ENCODE data around the gene HBB.

The HBB gene

DNA sequence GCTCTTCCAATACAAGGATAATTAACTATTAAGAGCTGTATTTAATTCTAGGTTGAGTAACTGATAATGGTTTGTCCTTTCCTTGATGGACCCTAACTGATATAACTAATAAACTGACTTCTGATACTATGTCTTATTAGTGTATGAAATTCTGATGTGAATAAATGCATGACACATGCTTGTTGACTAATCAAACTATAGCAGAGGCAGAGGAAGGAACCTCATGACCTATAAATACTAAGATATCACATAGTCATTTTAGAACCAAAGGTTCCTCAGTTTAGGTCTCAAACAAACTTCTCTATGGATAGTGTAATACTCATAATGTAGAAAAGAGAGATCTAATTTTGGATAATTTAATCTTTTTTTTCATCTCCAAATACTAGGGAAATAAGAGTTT lies 12.2 kb upstream of the HBB start:
- Mint-ChIP-seq H3K9me3 (no peaks in the 10 kb centered on the region), H3K4me3 (no peak overlapping the region), H3K27ac (no peak overlapping the region), H3K4me1 (ENCODE audit: low read depth) (peaks cover 4% of the 10 kb centered on the region), H3K36me3 (ENCODE audit: low read depth) (no peaks in the 10 kb centered on the region), H3K27me3 (peaks cover 7% of the 10 kb centered on the region)

DNA sequence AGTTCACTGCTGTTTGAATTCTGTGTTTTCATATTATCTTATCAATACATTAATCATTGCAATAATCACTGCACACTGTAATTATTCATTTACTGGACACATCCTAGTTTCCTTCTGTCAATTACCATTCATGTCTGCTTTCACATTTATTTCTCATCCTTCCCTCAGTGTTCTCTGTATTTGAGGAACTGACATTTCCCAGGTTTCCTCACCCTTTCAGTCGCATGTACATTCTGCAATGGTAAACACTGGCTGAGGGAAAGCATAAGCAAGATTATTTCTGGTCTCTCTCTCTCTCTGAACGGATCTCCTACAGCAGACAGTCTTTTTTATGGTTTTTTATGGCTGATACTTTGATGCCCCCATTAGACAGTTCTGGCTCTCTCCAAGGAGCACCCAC lies 11.6 kb upstream of the HBB start:
- no peak overlapping the region for H3K4me3 Mint-ChIP-seq
- H3K36me3 Mint-ChIP-seq (ENCODE audit: low read depth), result no peaks in the 10 kb centered on the region
- H3K27ac Mint-ChIP-seq, result no peak overlapping the region
- no peaks in the 10 kb centered on the region for H3K9me3 Mint-ChIP-seq
- peaks cover 7% of the 10 kb centered on the region for H3K27me3 Mint-ChIP-seq
- peaks cover 4% of the 10 kb centered on the region for H3K4me1 Mint-ChIP-seq (ENCODE audit: low read depth)

GRCh38 chr11:5237420-5237819 lies 10.5 kb upstream of the HBB start:
- Mint-ChIP-seq H3K4me3 (no peak overlapping the region), H3K27me3 (peaks cover 7% of the 10 kb centered on the region), H3K9me3 (no peaks in the 10 kb centered on the region), H3K4me1 (ENCODE audit: low read depth) (peaks cover 4% of the 10 kb centered on the region), H3K36me3 (ENCODE audit: low read depth) (no peaks in the 10 kb centered on the region), H3K27ac (no peak overlapping the region)

GRCh38 chr11:5235364-5236095 lies 8.7 kb upstream of the HBB start:
- H3K27me3 Mint-ChIP-seq, result peaks cover 7% of the 10 kb centered on the region
- H3K27ac Mint-ChIP-seq, result no peak overlapping the region
- H3K4me1 Mint-ChIP-seq (ENCODE audit: low read depth), result peaks cover 4% of the 10 kb centered on the region
- H3K9me3 Mint-ChIP-seq, result no peaks in the 10 kb centered on the region
- no peaks in the 10 kb centered on the region for H3K36me3 Mint-ChIP-seq (ENCODE audit: low read depth)
- H3K4me3 Mint-ChIP-seq, result no peak overlapping the region

DNA sequence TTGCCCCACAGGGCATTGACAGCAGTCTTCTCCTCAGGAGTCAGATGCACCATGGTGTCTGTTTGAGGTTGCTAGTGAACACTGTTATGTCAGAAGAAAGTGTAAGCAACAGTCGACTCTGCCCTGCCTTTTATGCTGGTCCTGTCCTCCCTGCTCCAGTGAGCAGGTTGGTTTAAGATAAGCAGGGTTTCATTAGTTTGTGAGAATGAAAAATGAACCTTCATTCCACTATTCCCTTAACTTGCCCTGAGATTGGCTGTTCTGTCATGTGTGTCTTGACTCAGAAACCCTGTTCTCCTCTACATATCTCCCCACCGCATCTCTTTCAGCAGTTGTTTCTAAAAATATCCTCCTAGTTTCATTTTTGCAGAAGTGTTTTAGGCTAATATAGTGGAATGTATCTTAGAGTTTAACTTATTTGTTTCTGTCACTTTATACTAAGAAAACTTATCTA lies 7.5 kb upstream of the HBB start, which contains the start of gene HBD:
Gene HBD, minus strand, starts transcription at position 103 of the 454 bp plus-strand sequence. Its CDS starts 50 bp downstream, at position 53.
- Mint-ChIP-seq H3K27ac (no peak within 1 kb of the TSS), H3K4me1 (ENCODE audit: low read depth) (peaks cover 4% of the 10 kb centered on the region), H3K4me3 (no peak within 1 kb of the TSS), H3K27me3 (peaks cover 7% of the 10 kb centered on the region), H3K36me3 (ENCODE audit: low read depth) (no peaks in the 10 kb centered on the region), H3K9me3 (no peaks in the 10 kb centered on the region)

DNA sequence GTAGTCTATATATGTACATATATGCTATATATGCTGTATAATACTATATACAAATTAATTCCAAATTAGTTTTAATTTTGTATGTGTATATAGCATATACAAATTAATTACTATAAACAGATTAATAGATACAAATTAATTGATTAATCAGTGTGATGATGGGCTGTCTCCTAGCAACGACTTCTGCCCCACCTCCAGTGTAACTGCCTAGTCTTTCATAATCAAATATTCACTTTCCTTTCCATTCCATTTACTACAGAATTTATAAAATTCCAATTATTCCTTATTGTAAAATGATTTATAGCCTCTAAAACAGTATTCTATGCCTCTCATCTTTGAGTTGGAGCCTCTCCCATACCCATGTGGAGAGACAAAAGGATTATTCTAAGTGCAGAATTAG lies 6.4 kb upstream of the HBB start:
- no peak overlapping the region for H3K27ac Mint-ChIP-seq
- H3K27me3 Mint-ChIP-seq, result peaks cover 7% of the 10 kb centered on the region
- peaks cover 4% of the 10 kb centered on the region for H3K4me1 Mint-ChIP-seq (ENCODE audit: low read depth)
- H3K9me3 Mint-ChIP-seq, result no peaks in the 10 kb centered on the region
- H3K4me3 Mint-ChIP-seq, result no peak overlapping the region
- H3K36me3 Mint-ChIP-seq (ENCODE audit: low read depth), result no peaks in the 10 kb centered on the region

DNA sequence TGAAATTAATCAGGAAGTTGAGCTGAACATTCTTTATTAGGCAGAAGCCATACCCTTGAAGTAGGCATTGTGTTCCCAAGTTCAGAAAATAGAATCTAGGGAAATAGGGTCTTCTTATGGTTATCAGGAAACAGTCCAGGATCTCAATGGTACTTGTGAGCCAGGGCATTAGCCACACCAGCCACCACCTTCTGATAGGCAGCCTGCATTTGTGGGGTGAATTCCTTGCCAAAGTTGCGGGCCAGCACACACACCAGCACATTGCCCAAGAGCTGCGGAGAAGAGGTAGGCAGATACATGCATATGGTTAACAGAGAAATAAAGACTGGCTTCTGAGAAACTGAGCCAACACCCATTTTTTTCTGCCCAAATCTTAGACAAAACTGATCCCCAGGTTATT lies 6.0 kb upstream of the HBB start:
- Mint-ChIP-seq H3K4me1 (ENCODE audit: low read depth) (peaks cover 4% of the 10 kb centered on the region), H3K27ac (no peak overlapping the region), H3K4me3 (no peak overlapping the region), H3K36me3 (ENCODE audit: low read depth) (no peaks in the 10 kb centered on the region), H3K27me3 (peaks cover 9% of the 10 kb centered on the region), H3K9me3 (no peaks in the 10 kb centered on the region)

DNA sequence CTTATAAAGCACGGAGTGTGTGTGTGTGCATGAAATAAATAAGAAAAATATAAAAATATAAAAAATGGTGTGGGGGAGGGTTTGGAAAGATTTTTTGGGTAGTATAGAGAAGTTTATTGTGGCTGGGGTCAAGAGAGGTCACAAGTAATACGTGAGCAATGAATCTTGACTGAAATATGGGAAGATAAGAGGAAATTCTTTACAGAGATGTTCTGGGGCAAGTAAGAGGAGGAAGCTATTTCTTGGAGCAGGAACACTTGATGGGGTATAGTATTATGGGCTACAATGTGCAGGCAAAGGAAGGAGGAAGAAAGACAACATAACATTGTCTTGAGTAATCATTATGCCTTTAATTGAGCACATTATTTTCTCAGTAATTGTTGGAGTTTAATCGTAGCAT lies 5.3 kb upstream of the HBB start:
- no peaks in the 10 kb centered on the region for H3K9me3 Mint-ChIP-seq
- H3K36me3 Mint-ChIP-seq (ENCODE audit: low read depth), result no peaks in the 10 kb centered on the region
- H3K27me3 Mint-ChIP-seq, result peaks cover 12% of the 10 kb centered on the region
- no peak overlapping the region for H3K4me3 Mint-ChIP-seq
- peaks cover 4% of the 10 kb centered on the region for H3K4me1 Mint-ChIP-seq (ENCODE audit: low read depth)
- no peak overlapping the region for H3K27ac Mint-ChIP-seq

DNA sequence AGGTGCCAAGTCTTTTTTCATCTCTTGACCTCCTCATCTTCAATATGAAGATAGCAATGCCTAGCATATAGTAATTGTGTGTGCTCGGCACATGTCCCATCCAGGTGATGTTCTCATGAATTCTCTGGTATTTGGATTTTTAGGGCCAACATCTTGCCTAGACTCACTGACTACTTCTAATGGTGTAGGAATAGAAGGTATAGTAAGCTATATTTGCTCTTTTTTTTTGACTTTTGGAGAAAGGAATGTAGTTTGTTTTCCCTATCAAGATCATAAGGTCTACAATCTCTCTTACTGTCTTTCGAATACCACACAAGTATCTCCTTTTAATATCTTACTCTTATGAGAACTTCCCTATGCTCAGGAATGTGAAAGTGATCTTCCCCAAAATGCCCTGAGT lies 4.2 kb upstream of the HBB start:
- Mint-ChIP-seq H3K27me3 (peaks cover 12% of the 10 kb centered on the region), H3K9me3 (no peaks in the 10 kb centered on the region), H3K4me1 (ENCODE audit: low read depth) (peaks cover 4% of the 10 kb centered on the region), H3K36me3 (ENCODE audit: low read depth) (no peaks in the 10 kb centered on the region), H3K4me3 (no peak overlapping the region), H3K27ac (no peak overlapping the region)

- peaks cover 7% of the 10 kb centered on the region for H3K27me3 Mint-ChIP-seq
- peaks cover 4% of the 10 kb centered on the region for H3K4me1 Mint-ChIP-seq (ENCODE audit: low read depth)
- no peaks in the 10 kb centered on the region for H3K9me3 Mint-ChIP-seq
- no peak overlapping the region for H3K4me3 Mint-ChIP-seq
- no peaks in the 10 kb centered on the region for H3K36me3 Mint-ChIP-seq (ENCODE audit: low read depth)
- no peak overlapping the region for H3K27ac Mint-ChIP-seq
Observed at GRCh38 chr11:5230266-5230665, 3.4 kb upstream of the HBB start.

- Mint-ChIP-seq H3K36me3 (ENCODE audit: low read depth) (no peaks in the 10 kb centered on the region), H3K27me3 (peaks cover 5% of the 10 kb centered on the region), H3K27ac (no peak overlapping the region), H3K9me3 (no peaks in the 10 kb centered on the region), H3K4me3 (no peak overlapping the region), H3K4me1 (ENCODE audit: low read depth) (peaks cover 4% of the 10 kb centered on the region)
Observed at GRCh38 chr11:5229796-5230195, 2.9 kb upstream of the HBB start.

GRCh38 chr11:5229356-5229755 lies 2.5 kb upstream of the HBB start:
- peaks cover under 1% of the 10 kb centered on the region for H3K4me1 Mint-ChIP-seq (ENCODE audit: low read depth)
- H3K27ac Mint-ChIP-seq, result no peak overlapping the region
- H3K4me3 Mint-ChIP-seq, result no peak overlapping the region
- no peaks in the 10 kb centered on the region for H3K36me3 Mint-ChIP-seq (ENCODE audit: low read depth)
- H3K9me3 Mint-ChIP-seq, result no peaks in the 10 kb centered on the region
- H3K27me3 Mint-ChIP-seq, result peaks cover 5% of the 10 kb centered on the region

- no peak overlapping the region for H3K4me3 Mint-ChIP-seq
- no peaks in the 10 kb centered on the region for H3K4me1 Mint-ChIP-seq (ENCODE audit: low read depth)
- no peak overlapping the region for H3K27ac Mint-ChIP-seq
- H3K27me3 Mint-ChIP-seq, result peaks cover 5% of the 10 kb centered on the region
- no peaks in the 10 kb centered on the region for H3K9me3 Mint-ChIP-seq
- no peaks in the 10 kb centered on the region for H3K36me3 Mint-ChIP-seq (ENCODE audit: low read depth)
Observed at GRCh38 chr11:5228124-5228523, 1.3 kb upstream of the HBB start.

- Mint-ChIP-seq H3K4me3 (no peak overlapping the region), H3K27me3 (peaks cover 5% of the 10 kb centered on the region)
Observed at GRCh38 chr11:5227681-5228080, 810 bp upstream of the HBB start.

DNA sequence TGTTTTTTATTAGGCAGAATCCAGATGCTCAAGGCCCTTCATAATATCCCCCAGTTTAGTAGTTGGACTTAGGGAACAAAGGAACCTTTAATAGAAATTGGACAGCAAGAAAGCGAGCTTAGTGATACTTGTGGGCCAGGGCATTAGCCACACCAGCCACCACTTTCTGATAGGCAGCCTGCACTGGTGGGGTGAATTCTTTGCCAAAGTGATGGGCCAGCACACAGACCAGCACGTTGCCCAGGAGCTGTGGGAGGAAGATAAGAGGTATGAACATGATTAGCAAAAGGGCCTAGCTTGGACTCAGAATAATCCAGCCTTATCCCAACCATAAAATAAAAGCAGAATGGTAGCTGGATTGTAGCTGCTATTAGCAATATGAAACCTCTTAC lies 1.4 kb downstream of the HBB start:
- Mint-ChIP-seq H3K4me3 (no peak overlapping the region), H3K4me1 (ENCODE audit: low read depth) (no peaks in the 10 kb centered on the region), H3K27ac (no peak overlapping the region), H3K9me3 (no peaks in the 10 kb centered on the region), H3K36me3 (ENCODE audit: low read depth) (no peaks in the 10 kb centered on the region), H3K27me3 (peaks cover 5% of the 10 kb centered on the region)

More at GRCh38 chr11:5227681-5228080, 810 bp upstream of the HBB start:
- no peaks in the 10 kb centered on the region for H3K4me1 Mint-ChIP-seq (ENCODE audit: low read depth)
- no peaks in the 10 kb centered on the region for H3K9me3 Mint-ChIP-seq
- no peak overlapping the region for H3K27ac Mint-ChIP-seq
- H3K36me3 Mint-ChIP-seq (ENCODE audit: low read depth), result no peaks in the 10 kb centered on the region

Data from stimulated activated naive CD8-positive, alpha-beta T cell treated with anti-CD3 and anti-CD28 coated beads, Interleukin-15, Interleukin-2, amounts not matched to agents 100 ng/mL and 50 ng/mL, for 24 hours (primary cell).